Body of pancreas (tissue), 4 donors: ENCODE results near the gene CRK.

Source experiments
- CTCF ChIP-seq, 7 experiments: fragments of 450-650 bp in 4 of 7; fragments of 200-600 bp in 3 of 7; sonication (generic) in 3 of 7; IDR thresholded peaks; one replicate each; pipeline ENCODE4 v1.5.1; 2016 to 2019; ENCODE audit warnings: antibody characterized with exemption in 7 of 7
- POLR2A ChIP-seq, 3 donors: fragments of 450-650 bp; IDR thresholded peaks; one replicate each; pipeline ENCODE4 v1.6.1; 2016; ENCODE audit warnings: antibody characterized with exemption in 3 of 3, mild to moderate bottlenecking in 2 of 3

GRCh38 chr17:1469231-1469852 lies 13.3 kb upstream of the CRK start:
- TF ChIP-seq POLR2A (IDR thresholded peaks at IDR 0.05) (no peak), CTCF (IDR thresholded peaks at IDR 0.05) (no peak)
